BJ (cell line): ENCODE measurements around the gene VAV2. TPM values are rescaled to one million over a fixed set of nuclear protein-coding genes. Genes with fewer than 3 reads are reported as not detected.

ENCODE experiments used
- CTCF ChIA-PET: fragments of 350-600 bp; formaldehyde crosslinking; extraction: SDS; loops from one replicate; lab custom pipeline; 2021; ENCODE audit warnings: antibody characterized with exemption, inconsistent platforms; lab: Yijun Ruan, JAX
- POLR2A ChIA-PET: fragments of 300-600 bp; sonication (Branson Sonifier 250); formaldehyde crosslinking; extraction: SDS; loops from one replicate; lab custom pipeline; 2021; ENCODE audit warnings: antibody characterized with exemption; lab: Charles Lee
- DNase-seq: peaks from one replicate; pipeline ENCODE4 v3.0.0-alpha.2; 2011; ENCODE audit warnings: low read depth
- H3K27me3 ChIP-seq: 2 replicates; pipeline ENCODE4 v1.6.0; 2011; ENCODE audit warnings: low read length; ENCODE audit not compliant: control insufficient read depth, insufficient read depth
- H3K36me3 ChIP-seq: 2 replicates; pipeline ENCODE4 v1.5.1; 2011; ENCODE audit warnings: low read length; ENCODE audit not compliant: control insufficient read depth, insufficient read depth
- H3K4me3 ChIP-seq: 2 replicates; pipeline ENCODE4 v1.5.1; 2011; ENCODE audit warnings: low read depth, mild to moderate bottlenecking, control low read depth, low read length
- polyA plus RNA-seq: library from polyadenylated mRNA; depleted of rRNA; stranded (reverse); fragments of >200 nt; gene quantifications from 2 replicates; pipeline ENCODE4 v1.2.3, GENCODE V29; 2011
- TF ChIP-seq, protein P1 (sequence below): IDR thresholded peaks from 2 replicates; pipeline ENCODE4 v1.5.1; 2011; ENCODE audit warnings: low read depth, mild to moderate bottlenecking, control low read depth, inconsistent platforms, low read length, moderate library complexity; ENCODE audit not compliant: insufficient read depth

VAV2 gene
- polyA plus RNA-seq, 1 experiment, result 9.9 TPM

DNA sequence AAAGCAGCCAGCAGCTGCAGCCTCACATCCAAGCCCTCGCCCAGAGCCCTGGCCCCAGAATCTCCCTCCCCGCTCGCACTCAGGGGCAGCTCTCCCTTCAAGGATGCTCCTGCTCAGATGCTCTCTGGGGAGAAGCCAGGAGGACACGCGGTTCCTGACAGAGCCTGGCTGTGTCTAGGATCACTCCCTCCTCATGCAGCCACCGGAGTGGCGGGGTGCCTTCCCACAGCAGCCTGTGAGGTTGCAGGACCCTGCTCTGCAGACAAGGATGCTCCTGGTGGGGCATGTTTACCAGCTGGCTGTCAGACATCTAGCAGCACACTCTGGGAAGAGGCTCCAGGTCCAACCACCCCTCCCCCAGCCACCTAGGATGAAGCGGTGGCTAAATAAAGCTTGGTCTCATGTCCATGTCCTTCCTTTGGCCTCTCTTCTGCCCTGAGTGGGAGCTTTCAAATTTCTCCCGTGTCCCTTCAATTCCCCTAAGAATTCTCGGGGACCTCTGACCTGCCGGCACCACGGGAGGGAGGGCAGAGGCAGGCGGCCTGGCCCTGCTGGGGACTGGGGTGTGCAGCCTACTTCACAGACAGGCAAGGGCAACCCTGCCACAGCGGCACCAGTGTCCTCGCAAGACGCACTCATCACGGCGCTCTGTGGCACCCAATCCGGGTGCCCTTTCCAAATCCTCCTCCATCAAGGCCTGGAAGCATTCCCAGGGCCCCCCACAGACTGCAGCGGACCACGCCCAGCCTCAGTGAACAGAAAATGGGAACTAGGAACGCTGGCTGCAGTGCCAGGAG is 165.6 kb downstream of the VAV2 start:
- TF ChIP-seq, protein P1, sequence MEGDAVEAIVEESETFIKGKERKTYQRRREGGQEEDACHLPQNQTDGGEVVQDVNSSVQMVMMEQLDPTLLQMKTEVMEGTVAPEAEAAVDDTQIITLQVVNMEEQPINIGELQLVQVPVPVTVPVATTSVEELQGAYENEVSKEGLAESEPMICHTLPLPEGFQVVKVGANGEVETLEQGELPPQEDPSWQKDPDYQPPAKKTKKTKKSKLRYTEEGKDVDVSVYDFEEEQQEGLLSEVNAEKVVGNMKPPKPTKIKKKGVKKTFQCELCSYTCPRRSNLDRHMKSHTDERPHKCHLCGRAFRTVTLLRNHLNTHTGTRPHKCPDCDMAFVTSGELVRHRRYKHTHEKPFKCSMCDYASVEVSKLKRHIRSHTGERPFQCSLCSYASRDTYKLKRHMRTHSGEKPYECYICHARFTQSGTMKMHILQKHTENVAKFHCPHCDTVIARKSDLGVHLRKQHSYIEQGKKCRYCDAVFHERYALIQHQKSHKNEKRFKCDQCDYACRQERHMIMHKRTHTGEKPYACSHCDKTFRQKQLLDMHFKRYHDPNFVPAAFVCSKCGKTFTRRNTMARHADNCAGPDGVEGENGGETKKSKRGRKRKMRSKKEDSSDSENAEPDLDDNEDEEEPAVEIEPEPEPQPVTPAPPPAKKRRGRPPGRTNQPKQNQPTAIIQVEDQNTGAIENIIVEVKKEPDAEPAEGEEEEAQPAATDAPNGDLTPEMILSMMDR, result no peak
- no peak for DNase-seq
- Histone ChIP-seq H3K36me3 (peaks cover 6% of the 10 kb centered on the region), H3K4me3 (no peak overlapping the region), H3K27me3 (no peaks in the 10 kb centered on the region)
- CTCF ChIA-PET, result interaction anchor here (1.1 to 1.2 kb wide), 2 partner anchors 13 to 20 kb away, joined by 3 read pairs; no protein-coding TSS in a partner anchor
- POLR2A ChIA-PET, result no interaction called here

DNA sequence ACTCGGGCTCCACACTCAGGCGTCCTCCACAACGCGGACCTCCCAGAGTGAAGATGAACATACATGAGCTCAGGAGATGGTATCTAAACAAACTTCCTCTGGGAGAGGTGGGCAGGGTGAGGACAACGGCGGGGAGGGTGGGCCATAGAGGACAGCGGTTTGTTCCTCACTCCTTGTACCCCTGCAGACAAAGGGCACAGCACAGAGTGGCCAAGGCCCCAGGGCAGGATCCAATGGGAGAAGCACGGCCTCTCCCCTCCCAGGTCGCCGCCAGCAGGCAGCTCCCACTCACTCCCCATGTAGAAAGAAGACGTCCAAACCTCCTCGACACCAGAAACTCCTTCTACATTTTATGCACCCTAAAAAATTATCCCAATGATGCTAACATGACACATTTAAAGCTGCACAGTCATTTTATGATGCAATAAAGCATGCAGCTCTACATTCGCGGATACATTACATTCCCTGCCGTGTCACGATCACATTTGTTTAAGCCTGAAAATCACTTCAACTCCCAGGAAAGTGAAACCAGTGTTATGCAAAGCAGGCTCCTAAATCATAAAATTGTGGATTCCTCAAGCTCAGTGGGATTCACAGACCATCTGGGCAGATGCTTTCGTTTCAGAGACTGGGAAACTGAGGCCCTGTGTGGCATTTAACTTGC is 166.4 kb downstream of the VAV2 start:
- no peaks in the 10 kb centered on the region for H3K27me3 ChIP-seq
- CTCF ChIA-PET, result interaction anchor here (1.0 to 1.2 kb wide), 3 partner anchors 12 to 19 kb away, joined by 3 read pairs; no protein-coding TSS in a partner anchor
- POLR2A ChIA-PET, result no interaction called here
- H3K36me3 ChIP-seq, result peaks cover 5% of the 10 kb centered on the region
- peak; percentile 53 for DNase-seq
- TF ChIP-seq, protein P1, result no peak
- H3K4me3 ChIP-seq, result no peak overlapping the region

DNA sequence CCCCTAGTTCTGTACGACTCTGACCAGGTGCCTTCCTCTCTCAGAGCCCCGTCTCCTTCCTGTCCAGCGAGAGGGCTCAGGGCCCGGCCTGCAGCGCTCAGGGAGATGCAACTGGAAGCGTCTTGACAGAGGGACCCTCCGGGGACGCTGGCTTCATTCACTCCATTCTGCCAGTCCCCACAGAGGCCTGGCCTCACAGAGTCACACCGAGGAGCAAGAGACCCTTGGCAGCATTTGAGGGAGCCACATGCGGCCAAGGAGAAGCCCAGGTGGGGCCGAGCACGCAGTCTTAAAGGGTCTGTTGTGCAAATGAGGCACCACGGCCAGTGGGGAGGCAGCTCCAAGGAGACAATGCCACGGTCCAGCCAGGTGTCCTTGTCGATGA is 167.3 kb downstream of the VAV2 start:
- ChIA-PET POLR2A (no interaction called here), CTCF (interaction anchor here (1.0 kb wide), 1 partner anchor 13 kb away, joined by 3 read pairs; no protein-coding TSS in a partner anchor)
- Histone ChIP-seq H3K36me3 (peaks cover 6% of the 10 kb centered on the region), H3K4me3 (no peak overlapping the region), H3K27me3 (no peaks in the 10 kb centered on the region)
- no peak for DNase-seq
- TF ChIP-seq, protein P1, result no peak

DNA sequence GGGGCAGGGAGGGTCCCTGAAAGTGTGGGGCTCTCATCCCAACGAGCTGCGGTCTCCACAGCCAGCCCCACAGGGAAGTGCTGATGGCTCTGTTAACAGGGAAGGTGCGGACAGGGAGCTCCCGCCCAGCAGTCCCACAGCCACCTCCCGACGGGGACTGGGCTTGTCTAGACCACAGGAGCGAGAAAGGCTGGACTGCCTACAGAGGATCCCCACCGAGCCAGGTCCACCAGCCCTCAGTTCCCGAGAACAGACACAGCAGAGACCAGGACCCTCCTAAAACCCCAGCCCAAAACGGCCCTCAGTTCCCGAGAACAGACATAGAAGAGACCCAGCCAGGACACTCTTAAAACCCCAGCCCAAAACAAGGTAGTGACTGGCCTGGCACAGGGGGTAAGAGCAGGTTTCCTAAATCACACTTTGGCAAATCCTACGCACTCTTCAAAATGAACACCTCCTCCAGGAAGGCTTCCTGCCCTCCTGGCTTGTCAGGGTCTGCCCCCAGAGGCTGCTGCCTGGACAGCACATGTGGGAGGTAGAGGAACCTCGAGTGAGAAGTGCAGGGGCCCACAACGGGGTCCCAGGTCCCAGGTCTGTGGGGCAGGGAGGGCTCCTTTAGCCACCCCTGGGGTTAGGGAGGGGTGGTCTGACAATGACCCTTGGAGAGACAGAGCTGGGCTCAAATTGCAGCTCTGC is 167.9 kb downstream of the VAV2 start:
- CTCF ChIA-PET, result no interaction called here

More for the DNA sequence above, 167.9 kb downstream of the VAV2 start:
- POLR2A ChIA-PET, result no interaction called here
- H3K4me3 ChIP-seq, result no peak overlapping the region
- TF ChIP-seq, protein P1, result no peak
- no peaks in the 10 kb centered on the region for H3K27me3 ChIP-seq
- H3K36me3 ChIP-seq, result peaks cover 6% of the 10 kb centered on the region
- no peak for DNase-seq
